Measurements from ENCODE around the gene RNASE7.

RNASE7 gene

DNA sequence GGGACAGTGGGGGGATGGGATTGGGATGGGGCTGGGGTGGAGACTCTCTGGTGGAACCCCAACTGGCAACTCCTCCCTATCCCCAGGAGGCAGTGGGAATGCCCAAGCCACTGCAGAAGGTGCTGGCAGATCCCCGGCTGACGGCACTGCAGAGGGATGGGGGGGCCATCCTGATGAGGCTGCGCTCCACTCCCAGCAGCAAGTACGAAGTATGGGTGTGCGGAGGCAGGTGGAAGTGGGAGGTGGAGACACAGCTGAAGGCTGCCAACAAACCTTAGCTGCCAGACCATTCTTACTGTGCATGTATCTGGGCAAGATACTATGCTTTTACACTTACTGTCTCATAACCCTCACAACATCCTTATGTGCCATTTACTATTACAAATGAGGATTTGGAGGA is 36.1 kb downstream of the RNASE7 start:
- DNase-seq: no peak
- in situ Hi-C loops (cut with MboI; ENCODE audit: low pct_unique_long_range_greater_than_20kb, low sequenced_read_pairs): no loop called here

DNA sequence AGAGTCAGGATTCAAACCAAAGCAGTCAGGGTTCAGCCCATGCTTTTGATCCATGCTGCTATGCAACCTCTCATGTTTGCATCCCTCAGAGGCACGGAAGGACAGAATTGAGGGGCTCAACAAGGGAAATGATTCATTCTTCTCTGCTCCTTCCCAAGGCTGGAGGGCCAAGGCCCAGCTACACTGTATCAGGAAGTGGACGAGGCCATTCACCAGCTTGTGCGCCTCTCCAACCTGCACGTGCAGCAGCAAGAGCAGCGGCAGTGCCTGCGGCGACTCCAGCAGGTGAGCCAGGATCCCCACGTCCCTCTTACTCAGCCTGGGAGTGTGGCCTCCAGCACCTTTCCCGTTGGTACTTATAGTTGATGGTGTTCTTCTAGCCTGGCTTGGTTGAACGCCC is 36.6 kb downstream of the RNASE7 start:
- in situ Hi-C loops (cut with MboI; ENCODE audit: low pct_unique_long_range_greater_than_20kb, low sequenced_read_pairs): no loop called here
- DNase-seq: no peak

- in situ Hi-C loops (cut with MboI; ENCODE audit: low pct_unique_long_range_greater_than_20kb, low sequenced_read_pairs): no loop called here
- DNase-seq: no peak
Observed at GRCh38 chr14:21081521-21082142, 39.5 kb downstream of the RNASE7 start.

- in situ Hi-C loops (cut with MboI; ENCODE audit: low pct_unique_long_range_greater_than_20kb, low sequenced_read_pairs): no loop called here
- no peak for DNase-seq
Observed at GRCh38 chr14:21083565-21084325, 41.6 kb downstream of the RNASE7 start.

- no peak for DNase-seq
- in situ Hi-C loops (cut with MboI; ENCODE audit: low pct_unique_long_range_greater_than_20kb, low sequenced_read_pairs): no loop called here
Observed at GRCh38 chr14:21084396-21084795, 42.2 kb downstream of the RNASE7 start.

DNA sequence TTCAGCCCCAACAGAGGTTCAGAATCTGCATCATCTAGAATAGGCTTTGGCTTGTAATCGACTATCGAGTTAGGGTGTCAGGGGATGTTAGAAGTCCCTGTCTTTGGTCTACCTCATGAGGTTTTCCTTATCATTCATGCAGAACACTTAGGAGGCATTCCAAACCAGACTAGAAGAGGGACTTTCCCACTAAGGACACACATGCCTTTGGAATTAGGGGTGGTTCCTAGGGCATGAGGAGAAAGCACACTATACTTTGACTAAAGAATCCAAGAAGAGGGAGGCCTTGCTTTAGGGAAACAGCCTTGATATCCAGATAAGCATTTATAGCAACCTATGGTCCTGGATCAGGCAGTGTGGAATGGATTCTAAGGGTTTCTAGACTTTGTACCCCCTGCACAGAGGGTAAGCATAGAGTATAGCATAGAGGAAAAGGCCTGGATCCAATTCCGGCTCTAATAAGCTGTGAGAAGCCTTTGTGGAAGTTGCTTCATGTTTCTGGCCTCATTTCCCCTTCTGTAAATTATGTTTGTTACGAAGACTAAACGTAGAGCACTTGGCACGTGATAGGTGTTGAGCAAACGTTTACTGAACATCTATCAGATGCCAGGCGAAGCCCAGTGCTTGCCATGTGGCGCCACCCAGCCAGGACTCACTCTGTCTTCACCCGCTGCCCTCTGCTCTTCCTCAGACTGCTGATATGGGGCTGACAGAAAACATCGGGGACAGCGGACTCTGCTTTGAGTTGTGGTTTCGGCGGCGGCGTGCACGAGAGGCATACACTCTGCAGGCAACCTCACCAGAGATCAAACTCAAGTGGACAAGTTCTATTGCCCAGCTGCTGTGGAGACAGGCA is 43.1 kb downstream of the RNASE7 start:
- no peak for DNase-seq
- in situ Hi-C loops (cut with MboI; ENCODE audit: low pct_unique_long_range_greater_than_20kb, low sequenced_read_pairs): no loop called here

DNA sequence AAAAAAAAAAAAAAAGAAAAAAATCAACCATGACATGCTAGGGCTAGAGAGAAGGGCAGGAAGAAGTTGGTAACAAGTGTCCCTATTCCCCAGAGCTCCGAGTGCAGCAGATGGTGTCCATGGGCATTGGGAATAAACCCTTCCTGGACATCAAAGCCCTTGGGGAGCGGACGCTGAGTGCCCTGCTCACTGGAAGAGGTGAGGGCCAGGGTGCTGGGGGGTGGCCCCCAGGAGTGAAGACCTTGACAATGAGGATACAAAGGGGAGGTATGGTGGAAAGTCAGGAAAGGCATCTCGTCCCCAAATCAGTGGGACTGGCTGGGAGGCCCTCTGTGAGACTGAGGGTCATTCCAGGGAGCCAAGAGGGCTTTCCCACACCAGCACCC is 44.7 kb downstream of the RNASE7 start:
- DNase-seq: no peak
- in situ Hi-C loops (cut with MboI; ENCODE audit: low pct_unique_long_range_greater_than_20kb, low sequenced_read_pairs): no loop called here

DNA sequence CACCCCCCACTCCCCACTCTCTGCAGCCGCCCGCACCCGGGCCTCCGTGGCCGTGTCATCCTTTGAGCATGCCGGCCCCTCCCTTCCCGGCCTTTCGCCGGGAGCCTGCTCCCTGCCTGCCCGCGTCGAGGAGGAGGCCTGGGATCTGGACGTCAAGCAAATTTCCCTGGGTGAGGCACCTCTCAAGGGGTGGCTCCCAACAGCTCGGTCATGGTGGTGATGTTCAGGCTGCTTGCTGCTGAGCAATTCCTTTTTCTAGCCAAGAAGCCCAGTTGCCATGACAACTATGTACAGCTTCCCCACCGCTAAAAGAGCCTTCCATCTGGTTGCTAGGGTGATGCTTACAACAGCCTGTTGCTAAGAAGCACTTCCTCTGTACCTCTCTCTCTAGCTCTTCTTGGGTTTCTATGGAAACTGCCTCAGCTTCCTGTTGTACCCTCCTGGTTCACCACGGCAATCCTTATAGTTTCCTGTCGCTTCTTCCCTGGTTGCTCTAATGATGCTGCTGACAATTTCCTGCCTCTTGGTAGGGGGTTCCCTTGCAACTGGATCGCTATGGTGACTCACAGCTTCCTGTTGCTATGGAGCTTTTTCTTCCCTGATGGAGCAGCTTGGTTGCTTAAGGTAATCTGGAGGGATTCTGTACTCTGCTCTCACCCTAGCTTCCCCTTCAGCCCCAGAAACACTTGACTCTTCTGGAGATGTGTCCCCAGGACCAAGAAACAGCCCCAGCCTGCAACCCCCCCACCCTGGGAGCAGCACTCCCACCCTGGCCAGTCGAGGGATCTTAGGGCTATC is 45.3 kb downstream of the RNASE7 start:
- in situ Hi-C loops (cut with MboI; ENCODE audit: low pct_unique_long_range_greater_than_20kb, low sequenced_read_pairs): no loop called here
- peak; percentile 88 for DNase-seq

GRCh38 chr14:21088687-21089086 is 46.5 kb downstream of the RNASE7 start:
- in situ Hi-C loops (cut with MboI; ENCODE audit: low pct_unique_long_range_greater_than_20kb, low sequenced_read_pairs): no loop called here
- no peak for DNase-seq

- DNase-seq: no peak
- in situ Hi-C loops (cut with MboI; ENCODE audit: low pct_unique_long_range_greater_than_20kb, low sequenced_read_pairs): no loop called here
Observed at GRCh38 chr14:21089271-21089670, 47.1 kb downstream of the RNASE7 start.

DNA sequence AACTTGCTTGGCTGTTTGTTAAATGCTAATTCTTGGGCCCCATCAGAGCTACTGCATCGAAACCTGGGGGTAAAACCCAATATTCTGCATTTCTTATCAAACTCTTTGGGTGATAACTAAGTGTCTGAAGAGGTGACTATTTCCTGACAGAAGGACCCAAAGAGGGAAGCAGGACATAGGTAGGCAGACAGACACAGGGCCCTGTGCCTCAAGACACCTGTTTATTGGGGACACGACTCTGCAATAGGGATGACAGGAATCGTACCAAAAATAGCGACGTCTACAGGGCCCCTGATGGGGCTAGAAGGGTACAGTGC is 47.7 kb downstream of the RNASE7 start:
- in situ Hi-C loops (cut with MboI; ENCODE audit: low pct_unique_long_range_greater_than_20kb, low sequenced_read_pairs): no loop called here
- no peak for DNase-seq

- in situ Hi-C loops (cut with MboI; ENCODE audit: low pct_unique_long_range_greater_than_20kb, low sequenced_read_pairs): no loop called here
- DNase-seq: peak; percentile 41
Observed at GRCh38 chr14:21090194-21090939, 48.2 kb downstream of the RNASE7 start.

- in situ Hi-C loops (cut with MboI; ENCODE audit: low pct_unique_long_range_greater_than_20kb, low sequenced_read_pairs): no loop called here
- DNase-seq: no peak
Observed at GRCh38 chr14:21090940-21091663, 48.9 kb downstream of the RNASE7 start.

GRCh38 chr14:21091821-21092272 is 49.7 kb downstream of the RNASE7 start:
- DNase-seq: no peak
- in situ Hi-C loops (cut with MboI; ENCODE audit: low pct_unique_long_range_greater_than_20kb, low sequenced_read_pairs): no loop called here

GRCh38 chr14:21092273-21093011 is 50.3 kb downstream of the RNASE7 start:
- peak; percentile 87 for DNase-seq

DNA sequence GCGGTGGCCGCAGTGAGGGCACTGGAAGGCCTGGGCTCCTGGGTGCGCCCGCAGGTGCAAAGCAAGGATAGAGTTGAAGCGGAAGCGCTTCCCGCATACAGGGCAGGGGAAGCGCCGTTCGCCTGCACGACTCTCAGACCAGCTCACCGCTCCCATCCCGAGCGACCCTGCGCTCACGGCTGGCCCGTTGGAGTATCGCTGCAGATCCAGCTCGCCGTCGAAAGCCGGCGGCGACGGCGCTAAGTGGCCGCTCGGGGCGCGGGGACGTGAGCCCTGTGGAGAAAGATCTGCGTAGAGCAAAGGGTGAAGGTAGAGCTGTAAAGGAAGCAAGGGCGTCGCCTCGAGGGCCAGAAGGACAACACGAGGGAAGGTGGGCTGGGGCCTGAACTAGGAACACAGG is 50.9 kb downstream of the RNASE7 start:
- DNase-seq: no peak
- in situ Hi-C loops (cut with MboI; ENCODE audit: low pct_unique_long_range_greater_than_20kb, low sequenced_read_pairs): no loop called here

More at GRCh38 chr14:21092273-21093011, 50.3 kb downstream of the RNASE7 start:
- in situ Hi-C loops (cut with MboI; ENCODE audit: low pct_unique_long_range_greater_than_20kb, low sequenced_read_pairs): no loop called here
